ENCODE data around the gene IQSEC3. TPM values are rescaled to one million over a fixed set of nuclear protein-coding genes. Genes with fewer than 3 reads are reported as not detected.

Gene IQSEC3
- total and polyA plus RNA-seq, 8 donors, result 0.16 to 10.1 (median 1.2) TPM

GRCh38 chr12:151579-151978, 85.0 kb downstream of the IQSEC3 start:
- Histone ChIP-seq H3K27me3 (no peaks in the 10 kb centered on the region), H3K9me3 (no peaks in the 10 kb centered on the region), H3K4me3 (no peak overlapping the region), H3K36me3 (no peaks in the 10 kb centered on the region), H3K4me1 (no peaks in the 10 kb centered on the region), H3K27ac (no peak overlapping the region)
- FAIRE-seq (no peak), ATAC-seq (no peak), DNase-seq (no peak)
- no peak for TF ChIP-seq CTCF (IDR thresholded peaks at IDR 0.05)
- 50 to 55% methylated on average over 5 of the region's 5 CpGs for WGBS, 2 donors
- intact Hi-C loops (cut with DNase I), result no loop called here

- FAIRE-seq (no peak), ATAC-seq (peak in 1 of 4 donors; percentile 14), DNase-seq (no peak)
- H3K4me3 ChIP-seq, result no peak overlapping the region
- intact Hi-C loops (cut with DNase I), result no loop called here
- no peaks in the 10 kb centered on the region for H3K9me3 ChIP-seq
- 36 to 51% methylated on average over 3 of the region's 3 CpGs for WGBS, 2 donors
- no peaks in the 10 kb centered on the region for H3K36me3 ChIP-seq
- no peak overlapping the region for H3K27ac ChIP-seq
- H3K27me3 ChIP-seq, result no peaks in the 10 kb centered on the region
- no peaks in the 10 kb centered on the region for H3K4me1 ChIP-seq
- TF ChIP-seq CTCF (IDR thresholded peaks at IDR 0.05), result no peak
Observed at GRCh38 chr12:152440-152839, 85.9 kb downstream of the IQSEC3 start.

- H3K4me1 ChIP-seq, result no peaks in the 10 kb centered on the region
- peak in 2 of 4 donors; percentile 16 to 18 for TF ChIP-seq CTCF (IDR thresholded peaks at IDR 0.05)
- WGBS, 2 donors, result 14 to 17% methylated on average over 11 of the region's 11 CpGs
- DNase-seq (peak in 5 of 6 donors; percentile 17 to 73 (median 34)), ATAC-seq (peak; percentile 31 to 89 (median 87)), FAIRE-seq (no peak)
- intact Hi-C loops (cut with DNase I), result no loop called here
- no peak overlapping the region for H3K4me3 ChIP-seq
- no peaks in the 10 kb centered on the region for H3K36me3 ChIP-seq
- no peaks in the 10 kb centered on the region for H3K27me3 ChIP-seq
- no peak overlapping the region for H3K27ac ChIP-seq
- no peaks in the 10 kb centered on the region for H3K9me3 ChIP-seq
Observed at GRCh38 chr12:153080-153746, 86.6 kb downstream of the IQSEC3 start.

GRCh38 chr12:154058-154457, 87.5 kb downstream of the IQSEC3 start:
- Histone ChIP-seq H3K4me1 (no peaks in the 10 kb centered on the region), H3K27ac (no peak overlapping the region), H3K36me3 (no peaks in the 10 kb centered on the region), H3K4me3 (no peak overlapping the region), H3K27me3 (no peaks in the 10 kb centered on the region), H3K9me3 (no peaks in the 10 kb centered on the region)
- FAIRE-seq, result no peak
- ATAC-seq, result peak in 3 of 4 donors; percentile 26 to 67 (median 52)
- 76 to 85% methylated on average over 12 of the region's 12 CpGs for WGBS, 2 donors
- no peak for TF ChIP-seq CTCF (IDR thresholded peaks at IDR 0.05)
- DNase-seq, result peak in 1 of 6 donors; percentile 34
- intact Hi-C loops (cut with DNase I), result no loop called here

- intact Hi-C loops (cut with DNase I), result no loop called here
- ATAC-seq, result no peak
- Histone ChIP-seq H3K4me1 (no peaks in the 10 kb centered on the region), H3K36me3 (no peaks in the 10 kb centered on the region), H3K27ac (no peak overlapping the region), H3K27me3 (no peaks in the 10 kb centered on the region), H3K4me3 (no peak overlapping the region), H3K9me3 (no peaks in the 10 kb centered on the region)
- 65 to 68% methylated on average over 9 of the region's 9 CpGs for WGBS, 2 donors
- no peak for TF ChIP-seq CTCF (IDR thresholded peaks at IDR 0.05)
- no peak for FAIRE-seq
- peak in 1 of 6 donors; percentile 48 for DNase-seq
Observed at GRCh38 chr12:155006-155405, 88.4 kb downstream of the IQSEC3 start.
